SH-SY5Y (cell line): ENCODE data around the gene STAC3.

Experiments used
- GATA2 ChIP-seq: IDR thresholded peaks from 2 replicates; pipeline ENCODE4 v1.6.1; 2011; ENCODE audit warnings: mild to moderate bottlenecking, low read depth, low read length
- GATA3 ChIP-seq: IDR thresholded peaks from 2 replicates; pipeline ENCODE4 v1.6.1; 2011; ENCODE audit warnings: low read depth, mild to moderate bottlenecking, low read length, moderate library complexity

Gene STAC3

DNA sequence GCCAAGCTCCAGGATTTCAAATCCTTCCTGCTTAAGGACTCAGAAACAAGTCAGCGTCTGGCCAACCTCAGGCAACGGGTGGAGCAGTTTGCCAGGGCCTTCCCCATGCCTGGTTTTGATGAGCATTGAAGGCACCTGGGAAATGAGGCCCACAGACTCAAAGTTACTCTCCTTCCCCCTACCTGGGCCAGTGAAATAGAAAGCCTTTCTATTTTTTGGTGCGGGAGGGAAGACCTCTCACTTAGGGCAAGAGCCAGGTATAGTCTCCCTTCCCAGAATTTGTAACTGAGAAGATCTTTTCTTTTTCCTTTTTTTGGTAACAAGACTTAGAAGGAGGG, 16.8 kb downstream of the STAC3 start:
- TF ChIP-seq GATA2 (no peak), GATA3 (no peak)

DNA sequence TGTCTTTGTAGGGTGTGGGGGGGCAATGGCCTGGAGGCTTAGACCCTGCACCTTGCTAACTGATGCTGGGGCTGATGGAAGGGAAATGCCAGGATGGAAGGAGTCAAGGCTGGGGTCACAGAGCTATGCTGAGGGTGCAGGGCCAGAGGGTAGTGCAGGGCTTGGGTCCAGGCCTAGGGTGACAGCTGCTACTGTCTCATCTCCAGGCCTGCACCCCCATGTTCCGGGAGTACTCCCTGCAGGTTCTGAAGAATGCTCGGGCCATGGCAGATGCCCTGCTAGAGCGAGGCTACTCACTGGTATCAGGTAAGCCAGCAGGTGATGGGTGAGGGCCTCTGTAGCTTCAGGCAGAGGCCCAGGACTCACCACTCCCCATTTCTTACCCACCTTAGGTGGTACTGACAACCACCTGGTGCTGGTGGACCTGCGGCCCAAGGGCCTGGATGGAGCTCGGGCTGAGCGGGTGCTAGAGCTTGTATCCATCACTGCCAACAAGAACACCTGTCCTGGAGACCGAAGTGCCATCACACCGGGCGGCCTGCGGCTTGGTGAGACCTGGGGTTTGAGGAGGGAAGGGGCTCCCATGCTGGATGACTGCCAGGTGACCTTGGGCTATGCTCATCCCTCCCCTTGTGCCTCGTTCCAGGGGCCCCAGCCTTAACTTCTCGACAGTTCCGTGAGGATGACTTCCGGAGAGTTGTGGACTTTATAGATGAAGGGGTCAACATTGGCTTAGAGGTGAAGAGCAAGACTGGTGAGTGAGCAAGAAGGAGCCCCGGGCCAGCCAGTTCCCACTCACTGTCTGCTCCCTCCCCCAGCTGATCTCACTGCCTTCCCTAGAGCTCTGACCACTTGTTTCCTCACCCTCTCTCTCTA, 17.4 kb downstream of the STAC3 start:
- TF ChIP-seq GATA2 (no peak), GATA3 (no peak)

DNA sequence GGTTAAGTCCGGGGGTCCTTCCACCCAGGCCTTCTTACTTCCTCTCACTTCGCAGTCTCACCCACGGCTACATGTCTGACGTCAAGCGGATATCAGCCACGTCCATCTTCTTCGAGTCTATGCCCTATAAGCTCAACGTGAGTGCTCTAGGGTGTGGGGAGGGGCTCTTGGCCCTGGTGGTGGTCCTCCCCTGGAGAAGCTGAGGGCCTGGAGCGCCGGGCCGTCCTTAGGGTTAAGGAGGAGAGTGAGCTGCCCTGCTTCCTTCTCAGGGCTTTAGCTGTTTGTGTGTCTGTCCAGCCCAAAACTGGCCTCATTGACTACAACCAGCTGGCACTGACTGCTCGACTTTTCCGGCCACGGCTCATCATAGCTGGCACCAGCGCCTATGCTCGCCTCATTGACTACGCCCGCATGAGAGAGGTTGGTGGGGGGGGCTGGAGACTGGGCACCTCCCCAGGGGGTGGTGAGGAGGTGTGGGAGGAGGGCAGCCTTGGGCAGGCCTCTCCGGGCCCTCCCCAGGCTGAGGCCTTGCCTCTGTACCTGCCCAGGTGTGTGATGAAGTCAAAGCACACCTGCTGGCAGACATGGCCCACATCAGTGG, 18.7 kb downstream of the STAC3 start:
- TF ChIP-seq GATA2 (no peak), GATA3 (no peak)

DNA sequence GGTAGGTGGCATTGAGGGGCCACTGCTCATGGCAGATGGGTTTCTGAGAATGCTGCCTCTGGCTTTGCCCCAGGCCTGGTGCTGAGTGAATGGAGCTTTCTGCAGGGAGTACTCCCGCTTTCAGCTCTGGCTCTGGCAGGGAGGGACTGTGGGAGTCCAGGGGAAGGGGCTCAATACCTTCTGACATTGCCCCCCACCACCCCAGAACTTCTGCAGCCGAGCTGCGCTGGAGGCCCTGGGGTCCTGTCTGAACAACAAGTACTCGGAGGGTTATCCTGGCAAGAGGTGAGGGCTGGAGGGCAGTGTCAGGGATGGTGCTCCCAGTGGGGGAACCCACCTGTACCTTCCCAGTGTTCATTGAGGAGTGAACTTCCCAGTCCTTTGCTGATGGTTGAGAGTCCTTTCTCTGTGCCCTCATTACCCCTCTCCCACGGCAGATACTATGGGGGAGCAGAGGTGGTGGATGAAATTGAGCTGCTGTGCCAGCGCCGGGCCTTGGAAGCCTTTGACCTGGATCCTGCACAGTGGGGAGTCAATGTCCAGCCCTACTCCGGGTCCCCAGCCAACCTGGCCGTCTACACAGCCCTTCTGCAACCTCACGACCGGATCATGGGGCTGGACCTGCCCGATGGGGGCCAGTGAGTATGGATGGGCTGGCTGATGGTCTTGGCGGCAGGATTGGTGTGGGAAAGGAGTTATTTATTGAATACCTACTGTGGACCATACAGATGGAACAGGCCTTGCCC, 19.5 kb downstream of the STAC3 start:
- TF ChIP-seq GATA2 = no peak
- TF ChIP-seq GATA3 = no peak

DNA sequence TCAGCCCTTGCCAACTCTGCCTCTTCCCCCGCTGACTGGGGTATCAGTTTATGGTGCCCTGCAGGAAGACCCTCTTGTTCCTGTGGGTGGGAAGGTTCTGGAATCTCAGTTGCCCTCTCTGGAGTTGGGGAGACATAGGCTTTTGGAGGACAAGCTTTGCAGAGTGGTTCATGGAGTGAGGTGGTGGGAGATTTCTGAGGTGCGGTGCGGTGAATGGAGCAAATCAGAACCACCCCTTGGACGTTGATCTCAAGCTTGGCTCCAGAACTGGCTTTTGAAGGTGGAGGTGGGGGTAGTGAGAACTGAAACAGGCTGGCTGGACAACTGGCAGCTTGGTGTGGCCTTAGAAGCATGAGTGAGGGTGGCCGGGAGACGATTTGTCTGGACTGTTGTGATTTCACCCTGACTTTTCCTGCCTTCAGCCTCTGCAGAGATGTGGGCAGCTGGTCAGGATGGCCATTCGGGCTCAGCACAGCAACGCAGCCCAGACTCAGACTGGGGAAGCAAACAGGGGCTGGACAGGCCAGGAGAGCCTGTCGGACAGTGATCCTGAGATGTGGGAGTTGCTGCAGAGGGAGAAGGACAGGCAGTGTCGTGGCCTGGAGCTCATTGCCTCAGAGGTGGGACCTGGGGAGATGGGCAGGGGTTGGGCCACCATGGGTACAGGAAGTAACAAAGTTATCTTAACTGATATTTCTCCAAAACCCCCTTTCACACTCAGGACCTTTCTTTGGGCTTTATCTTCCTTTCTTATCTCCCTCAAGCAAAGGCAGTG, 20.4 kb downstream of the STAC3 start:
- TF ChIP-seq GATA2 (no peak), GATA3 (no peak)

DNA sequence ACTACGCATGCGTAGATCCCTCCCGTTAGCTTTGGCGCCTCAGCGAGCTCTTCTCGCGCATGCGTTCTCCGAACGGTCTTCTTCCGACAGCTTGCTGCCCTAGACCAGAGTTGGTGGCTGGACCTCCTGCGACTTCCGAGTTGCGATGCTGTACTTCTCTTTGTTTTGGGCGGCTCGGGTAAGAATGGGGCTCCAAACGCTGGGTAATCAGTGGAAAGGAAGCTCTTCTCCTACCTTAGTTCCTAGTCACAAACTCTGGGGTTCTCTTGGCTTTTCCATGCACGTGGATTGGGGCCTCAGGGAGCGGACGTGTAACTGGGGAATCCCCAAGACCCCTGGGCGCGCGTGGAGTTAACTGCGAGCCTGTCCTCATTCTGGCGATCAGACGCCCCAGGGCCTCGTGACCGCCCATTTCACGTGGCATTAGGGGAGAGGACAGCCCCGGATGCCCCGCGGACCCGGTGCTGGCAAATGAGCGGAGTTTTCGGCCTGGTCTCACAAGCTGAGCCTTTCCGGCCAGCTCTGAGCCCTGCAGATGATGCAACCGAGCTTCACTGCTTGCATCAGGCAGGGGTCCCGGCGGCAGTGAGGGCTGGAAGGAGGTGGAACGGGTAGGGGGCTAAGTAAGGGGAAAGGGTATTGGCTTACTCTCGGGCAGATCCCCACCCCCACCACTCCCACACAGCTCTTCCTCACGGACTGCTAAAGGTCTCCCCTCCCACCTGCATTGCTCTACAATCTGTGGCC, 21.2 kb downstream of the STAC3 start, which contains the start of gene SHMT2:
Gene SHMT2 (plus strand): TSS at position 78 of the 747 bp plus-strand sequence. CDS start 68 bp downstream, at position 146.
- TF ChIP-seq GATA2 (no peak), GATA3 (no peak)

DNA sequence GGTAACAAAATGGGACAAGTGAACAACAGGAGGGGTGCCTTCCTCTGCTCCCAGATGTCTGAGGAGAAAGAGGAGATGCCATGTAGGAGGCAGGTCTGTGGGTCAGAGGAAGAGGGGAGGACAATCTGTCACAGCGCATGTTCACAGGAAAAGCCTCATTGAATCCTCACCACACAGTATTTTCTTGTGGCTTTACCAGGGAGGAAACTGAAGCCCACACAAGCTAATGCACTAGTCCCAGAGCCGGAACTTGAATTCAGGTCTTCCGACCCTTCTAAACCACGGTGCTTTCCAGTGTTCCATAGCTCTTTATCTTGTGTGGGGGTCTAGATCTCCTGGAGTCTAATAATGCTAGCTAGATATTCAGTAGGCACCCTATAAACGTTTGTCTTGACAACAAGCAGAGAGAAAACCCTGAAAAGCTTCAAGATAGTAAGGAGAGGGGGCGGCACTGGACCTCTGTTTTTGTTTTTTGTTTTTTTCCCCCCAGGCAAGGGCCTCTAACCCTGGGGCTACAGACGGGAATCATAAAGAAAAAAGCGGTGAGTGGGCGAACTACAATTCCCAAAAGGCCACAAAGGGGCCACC, 21.8 kb downstream of the STAC3 start:
- TF ChIP-seq GATA2 (no peak), GATA3 (no peak)

DNA sequence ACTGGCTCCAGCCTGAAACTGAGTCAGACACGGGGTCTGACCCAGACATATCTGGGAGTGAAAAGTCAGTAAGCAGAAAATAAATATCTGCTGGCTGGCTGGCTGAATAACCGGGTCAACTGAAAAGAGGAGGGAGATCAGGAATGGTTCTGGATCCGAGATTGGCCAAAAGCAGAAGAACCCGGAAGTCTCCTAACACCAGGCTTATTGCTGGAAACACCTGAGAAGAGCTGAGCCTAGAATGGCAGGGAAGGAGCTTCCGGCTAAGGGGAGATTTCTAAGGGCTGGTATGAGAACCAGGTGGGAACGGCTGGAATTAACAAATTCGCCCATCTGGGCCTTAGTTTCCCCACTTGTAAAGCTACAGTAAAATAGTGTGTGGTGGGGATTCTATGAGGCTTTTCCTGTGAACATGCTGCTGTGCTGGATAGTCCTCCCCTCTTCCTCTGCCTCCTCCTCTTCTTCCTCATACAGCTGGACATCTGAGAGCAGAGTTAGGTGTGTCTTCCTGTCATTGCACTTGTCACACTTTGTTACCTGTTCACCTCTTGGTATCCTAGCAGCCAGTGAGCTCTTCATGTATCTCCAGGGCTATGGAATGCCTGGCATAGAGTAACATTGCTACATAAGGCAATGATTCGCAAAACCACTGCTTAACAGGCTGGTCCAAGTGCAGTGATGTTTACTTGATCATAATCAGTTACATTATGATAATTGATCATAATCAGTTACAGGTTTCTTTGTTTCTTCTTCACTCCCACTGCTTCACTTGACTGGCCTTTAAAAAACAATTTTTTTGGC, 23.5 kb downstream of the STAC3 start:
- TF ChIP-seq GATA2 (no peak), GATA3 (no peak)

DNA sequence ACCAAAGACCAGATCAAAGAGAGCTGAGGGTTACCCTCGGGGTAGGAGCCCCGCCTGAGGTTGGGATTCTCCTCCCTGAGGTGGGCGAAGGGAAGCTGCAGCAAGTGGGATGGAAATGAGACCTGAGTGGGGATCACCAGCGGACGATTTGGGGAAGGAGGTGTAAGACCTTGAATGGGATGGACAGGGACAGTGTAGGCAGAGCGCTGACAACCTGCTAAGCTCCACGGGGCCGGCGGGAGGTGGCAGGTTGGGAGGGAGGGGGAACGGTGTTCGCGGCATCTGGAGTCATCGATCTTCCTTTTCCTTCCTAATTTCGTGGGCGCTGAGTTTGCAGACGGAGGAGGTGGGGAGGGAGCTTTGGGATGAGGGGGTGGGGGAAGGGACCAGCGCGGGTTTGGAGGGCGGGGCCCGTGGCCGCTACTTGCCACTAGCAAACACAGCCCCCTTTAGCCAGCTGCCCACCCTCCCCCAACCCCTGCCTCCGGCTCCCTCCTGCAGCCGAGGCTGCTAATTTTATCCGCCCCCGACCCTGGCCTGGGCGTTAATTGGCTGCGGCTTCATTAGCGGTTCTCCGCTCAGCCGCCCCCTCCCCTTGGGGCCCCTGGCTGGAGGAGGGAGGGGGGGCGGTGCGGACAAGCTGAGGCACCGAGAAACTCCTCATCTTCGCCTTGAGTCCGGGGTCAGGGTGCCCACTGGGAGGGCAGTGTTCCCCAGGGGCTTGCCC, 24.2 kb downstream of the STAC3 start:
- no peak for TF ChIP-seq GATA3
- no peak for TF ChIP-seq GATA2

DNA sequence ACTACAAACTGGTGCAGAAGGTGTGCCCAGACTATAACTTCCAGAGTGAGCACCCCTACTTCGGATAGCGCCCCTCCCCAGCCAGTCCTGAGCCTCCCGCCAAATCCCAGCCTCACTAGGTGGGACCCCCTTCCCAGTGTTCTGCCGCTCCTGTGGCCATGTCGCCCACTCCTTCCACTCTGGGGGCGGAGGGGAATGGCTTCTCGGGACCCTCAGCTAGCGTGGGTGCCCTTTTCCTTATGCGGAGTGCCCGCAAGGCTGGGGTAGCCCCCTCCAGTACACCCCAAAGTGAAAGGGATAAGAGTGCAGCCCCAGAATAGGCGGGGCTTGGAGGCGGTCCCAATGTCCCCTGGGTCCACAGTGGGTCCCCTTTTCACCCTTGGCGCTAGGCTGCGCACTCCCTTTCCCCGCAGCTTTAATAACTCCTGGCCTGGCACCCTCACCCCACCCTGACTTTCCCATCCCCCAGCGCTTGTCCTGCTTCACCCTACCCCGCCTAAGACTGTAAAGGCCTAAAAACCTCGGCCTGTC, 25.2 kb downstream of the STAC3 start:
- TF ChIP-seq GATA3 = no peak
- TF ChIP-seq GATA2 = no peak

DNA sequence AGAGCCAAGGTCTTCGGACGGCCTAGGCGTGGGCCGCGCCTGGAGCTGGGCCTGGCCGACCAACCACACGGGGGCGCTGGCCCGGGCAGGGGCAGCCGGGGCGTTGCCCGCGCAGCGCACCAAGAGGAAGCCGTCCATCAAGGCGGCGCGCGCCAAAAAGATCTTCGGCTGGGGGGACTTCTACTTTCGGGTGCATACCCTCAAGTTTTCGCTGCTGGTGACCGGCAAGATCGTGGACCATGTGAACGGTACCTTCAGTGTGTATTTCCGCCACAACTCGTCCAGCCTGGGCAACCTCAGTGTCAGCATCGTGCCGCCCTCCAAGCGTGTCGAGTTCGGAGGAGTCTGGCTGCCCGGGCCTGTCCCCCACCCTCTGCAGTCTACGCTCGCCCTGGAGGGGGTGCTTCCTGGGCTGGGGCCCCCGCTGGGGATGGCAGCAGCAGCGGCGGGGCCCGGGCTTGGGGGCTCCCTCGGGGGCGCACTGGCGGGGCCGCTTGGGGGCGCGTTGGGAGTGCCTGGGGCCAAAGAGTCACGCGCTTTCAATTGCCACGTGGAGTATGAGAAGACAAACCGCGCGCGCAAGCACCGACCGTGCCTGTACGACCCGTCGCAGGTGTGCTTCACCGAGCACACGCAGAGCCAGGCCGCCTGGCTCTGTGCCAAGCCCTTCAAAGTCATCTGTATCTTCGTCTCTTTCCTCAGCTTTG, 25.9 kb downstream of the STAC3 start:
- TF ChIP-seq GATA2 (no peak), GATA3 (no peak)
